WTC11 (cell line): Measurements from ENCODE around the gene SDF2L1.

Source experiments
- ATF3 ChIP-seq: sonication (generic); formaldehyde crosslinking; conservative IDR thresholded peaks from 2 replicates; pipeline ENCODE4 v1.8.1; 2022; ENCODE audit warnings: mild to moderate bottlenecking, missing genetic modification reagents
- ATF6 ChIP-seq: sonication (generic); formaldehyde crosslinking; IDR thresholded peaks from 2 replicates; pipeline ENCODE4 v1.8.1; 2023; ENCODE audit warnings: mild to moderate bottlenecking, missing genetic modification reagents
- CREB1 ChIP-seq: sonication (generic); formaldehyde crosslinking; IDR thresholded peaks from 2 replicates; pipeline ENCODE4 v1.8.0; 2023; ENCODE audit warnings: mild to moderate bottlenecking, missing genetic modification reagents
- CTCF ChIP-seq: fragments of 200-600 bp; IDR thresholded peaks from 2 replicates; pipeline ENCODE4 v1.8.0; 2022; ENCODE audit warnings: antibody characterized with exemption
- E2F1 ChIP-seq: sonication (generic); formaldehyde crosslinking; IDR thresholded peaks from 2 replicates; pipeline ENCODE4 v1.8.0; 2022; ENCODE audit warnings: mild to moderate bottlenecking, missing genetic modification reagents
- FOXP4 ChIP-seq: sonication (generic); formaldehyde crosslinking; IDR thresholded peaks from 2 replicates; pipeline ENCODE4 v1.8.0; 2022; ENCODE audit warnings: mild to moderate bottlenecking, missing genetic modification reagents
- MLX ChIP-seq: sonication (generic); formaldehyde crosslinking; IDR thresholded peaks from 2 replicates; pipeline ENCODE4 v1.8.1; 2023; ENCODE audit warnings: mild to moderate bottlenecking, missing genetic modification reagents, moderate library complexity
- NR2C2 ChIP-seq: sonication (generic); formaldehyde crosslinking; IDR thresholded peaks from 2 replicates; pipeline ENCODE4 v1.8.0; 2022; ENCODE audit warnings: mild to moderate bottlenecking, missing genetic modification reagents
- SMAD3 ChIP-seq: sonication (generic); formaldehyde crosslinking; IDR thresholded peaks from 2 replicates; pipeline ENCODE4 v1.8.0; 2022; ENCODE audit warnings: missing genetic modification reagents, mild to moderate bottlenecking, borderline replicate concordance
- TP53 ChIP-seq: sonication (generic); formaldehyde crosslinking; IDR thresholded peaks from 2 replicates; pipeline ENCODE4 v1.8.1; 2023; ENCODE audit warnings: mild to moderate bottlenecking, missing genetic modification reagents
- USF2 ChIP-seq: sonication (generic); formaldehyde crosslinking; IDR thresholded peaks from 2 replicates; pipeline ENCODE4 v1.8.1; 2023; ENCODE audit warnings: mild to moderate bottlenecking, missing genetic modification reagents, moderate library complexity
- ZNF232 ChIP-seq: sonication (generic); formaldehyde crosslinking; IDR thresholded peaks from 2 replicates; pipeline ENCODE4 v1.8.0; 2022; ENCODE audit warnings: mild to moderate bottlenecking, missing genetic modification reagents
- ZNF281 ChIP-seq: sonication (generic); formaldehyde crosslinking; IDR thresholded peaks from 2 replicates; pipeline ENCODE4 v1.8.0; 2023; ENCODE audit warnings: mild to moderate bottlenecking, missing genetic modification reagents
- ZNF396 ChIP-seq: fragments of 250-450 bp; sonication (Bioruptor Pico); IDR thresholded peaks from 2 replicates; pipeline ENCODE4 v1.8.0; 2021; ENCODE audit warnings: mild to moderate bottlenecking, moderate library complexity, borderline replicate concordance

- TF ChIP-seq TP53 (CRISPR knock-in tag) (no peak), ZNF396 (no peak), CTCF (no peak), USF2 (CRISPR knock-in tag) (no peak), FOXP4 (CRISPR knock-in tag) (no peak), MLX (CRISPR knock-in tag) (no peak), ZNF232 (CRISPR knock-in tag) (no peak), SMAD3 (CRISPR knock-in tag) (no peak), ZNF281 (no peak), ATF6 (CRISPR knock-in tag) (no peak), E2F1 (CRISPR knock-in tag) (no peak), CREB1 (CRISPR knock-in tag) (no peak), ATF3 (CRISPR knock-in tag) (no peak), NR2C2 (CRISPR knock-in tag) (no peak)
Observed at GRCh38 chr22:21635771-21636510, 6.2 kb upstream of the SDF2L1 start.
